ENCODE measurements around the gene SPINK2.

SPINK2 gene

GRCh38 chr4:56768316-56768715 lies 53.2 kb downstream of the SPINK2 start:
- no peaks in the 10 kb centered on the region for H3F3A ChIP-seq (ENCODE audit: low read depth)
- H3K9me3 ChIP-seq (ENCODE audit: insufficient read depth, low read depth, low read length), result no peaks in the 10 kb centered on the region
- no peak overlapping the region for H3K4me2 ChIP-seq (ENCODE audit: low read depth, low read length, poor library complexity, severe bottlenecking)
- no peak overlapping the region for H3K9ac ChIP-seq (ENCODE audit: low read depth, low read length, poor library complexity, severe bottlenecking)
- peaks cover 10% of the 10 kb centered on the region for H3K4me1 ChIP-seq (ENCODE audit: insufficient read depth, low read length, poor library complexity, severe bottlenecking)
- H2AFZ ChIP-seq (ENCODE audit: low read length), result peak overlapping the region; percentile 38; the same call in 1 of the 2 replicates
- no peaks in the 10 kb centered on the region for H3K79me2 ChIP-seq (ENCODE audit: insufficient read depth, low read length)
- H3K9me2 ChIP-seq (replicated peaks; ENCODE audit: low read depth, low read length), result no peaks in the 10 kb centered on the region
- no peaks in the 10 kb centered on the region for H3K36me3 ChIP-seq (ENCODE audit: insufficient read depth, low read length)
- H4K20me1 ChIP-seq (ENCODE audit: insufficient read depth, low read length, poor library complexity, severe bottlenecking), result no peaks in the 10 kb centered on the region
- no peaks in the 10 kb centered on the region for H3K27me3 ChIP-seq (ENCODE audit: insufficient read depth, low read length, poor library complexity, severe bottlenecking)
- no peak overlapping the region for H3K4me3 ChIP-seq (ENCODE audit: low read length, poor library complexity, severe bottlenecking)
- TF ChIP-seq, protein P1, sequence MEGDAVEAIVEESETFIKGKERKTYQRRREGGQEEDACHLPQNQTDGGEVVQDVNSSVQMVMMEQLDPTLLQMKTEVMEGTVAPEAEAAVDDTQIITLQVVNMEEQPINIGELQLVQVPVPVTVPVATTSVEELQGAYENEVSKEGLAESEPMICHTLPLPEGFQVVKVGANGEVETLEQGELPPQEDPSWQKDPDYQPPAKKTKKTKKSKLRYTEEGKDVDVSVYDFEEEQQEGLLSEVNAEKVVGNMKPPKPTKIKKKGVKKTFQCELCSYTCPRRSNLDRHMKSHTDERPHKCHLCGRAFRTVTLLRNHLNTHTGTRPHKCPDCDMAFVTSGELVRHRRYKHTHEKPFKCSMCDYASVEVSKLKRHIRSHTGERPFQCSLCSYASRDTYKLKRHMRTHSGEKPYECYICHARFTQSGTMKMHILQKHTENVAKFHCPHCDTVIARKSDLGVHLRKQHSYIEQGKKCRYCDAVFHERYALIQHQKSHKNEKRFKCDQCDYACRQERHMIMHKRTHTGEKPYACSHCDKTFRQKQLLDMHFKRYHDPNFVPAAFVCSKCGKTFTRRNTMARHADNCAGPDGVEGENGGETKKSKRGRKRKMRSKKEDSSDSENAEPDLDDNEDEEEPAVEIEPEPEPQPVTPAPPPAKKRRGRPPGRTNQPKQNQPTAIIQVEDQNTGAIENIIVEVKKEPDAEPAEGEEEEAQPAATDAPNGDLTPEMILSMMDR (conservative IDR thresholded peaks at IDR 0.05; ENCODE audit: low read length), result no peak
- TF ChIP-seq EZH2phosphoT487 (IDR thresholded peaks at IDR 0.05; ENCODE audit: borderline replicate concordance), result no peak

DNA sequence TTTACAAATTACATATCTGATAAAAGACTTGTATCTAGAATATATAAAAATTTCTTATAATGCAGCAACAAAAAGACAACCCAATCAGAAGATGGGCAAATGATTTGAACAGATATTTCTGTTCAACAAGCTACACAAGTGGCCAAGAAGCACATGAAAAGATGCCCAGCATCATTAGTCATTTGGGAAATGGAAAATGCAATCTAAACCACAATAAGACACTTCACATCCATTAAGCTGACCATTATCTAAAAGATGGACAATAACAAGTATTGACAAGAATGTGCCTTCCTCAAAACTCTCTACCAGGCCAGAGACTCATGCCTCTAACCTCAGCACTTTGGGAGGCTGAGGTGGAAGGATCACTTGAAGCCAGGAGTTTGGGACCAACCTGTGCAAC lies 53.9 kb downstream of the SPINK2 start:
- Histone ChIP-seq H3K9me2 (replicated peaks; ENCODE audit: low read depth, low read length) (no peaks in the 10 kb centered on the region), H3F3A (ENCODE audit: low read depth) (no peaks in the 10 kb centered on the region), H3K9ac (ENCODE audit: low read depth, low read length, poor library complexity, severe bottlenecking) (no peak overlapping the region), H3K4me2 (ENCODE audit: low read depth, low read length, poor library complexity, severe bottlenecking) (no peak overlapping the region), H2AFZ (ENCODE audit: low read length) (no peak overlapping the region), H4K20me1 (ENCODE audit: insufficient read depth, low read length, poor library complexity, severe bottlenecking) (no peaks in the 10 kb centered on the region), H3K4me1 (ENCODE audit: insufficient read depth, low read length, poor library complexity, severe bottlenecking) (peaks cover 10% of the 10 kb centered on the region), H3K9me3 (ENCODE audit: insufficient read depth, low read depth, low read length) (no peaks in the 10 kb centered on the region), H3K36me3 (ENCODE audit: insufficient read depth, low read length) (no peaks in the 10 kb centered on the region), H3K27me3 (ENCODE audit: insufficient read depth, low read length, poor library complexity, severe bottlenecking) (no peaks in the 10 kb centered on the region), H3K79me2 (ENCODE audit: insufficient read depth, low read length) (no peaks in the 10 kb centered on the region), H3K4me3 (ENCODE audit: low read length, poor library complexity, severe bottlenecking) (no peak overlapping the region)
- TF ChIP-seq, protein P1 (conservative IDR thresholded peaks at IDR 0.05; ENCODE audit: low read length), result no peak
- no peak for TF ChIP-seq EZH2phosphoT487 (IDR thresholded peaks at IDR 0.05; ENCODE audit: borderline replicate concordance)

DNA sequence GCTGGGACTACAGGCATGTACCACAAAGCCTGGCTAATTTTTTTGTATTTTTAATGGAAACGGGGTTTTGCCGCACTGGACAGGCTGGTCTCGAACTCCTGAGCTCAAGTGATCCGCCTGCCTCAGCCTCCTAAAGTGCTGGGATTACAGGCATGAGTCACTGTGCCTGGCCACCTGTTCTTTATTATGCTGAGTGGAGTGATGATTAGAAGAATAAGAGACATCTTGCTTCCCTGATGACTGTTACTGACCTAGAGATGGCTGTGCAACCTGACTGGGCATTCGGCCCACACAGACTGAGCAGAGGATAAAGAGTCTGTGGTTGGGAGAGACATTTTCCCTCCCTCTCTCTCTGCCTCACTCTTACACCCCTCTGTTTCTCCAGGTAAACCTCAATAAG lies 56.7 kb downstream of the SPINK2 start:
- no peak for TF ChIP-seq EZH2phosphoT487 (IDR thresholded peaks at IDR 0.05; ENCODE audit: borderline replicate concordance)
- H4K20me1 ChIP-seq (ENCODE audit: insufficient read depth, low read length, poor library complexity, severe bottlenecking), result no peaks in the 10 kb centered on the region
- no peaks in the 10 kb centered on the region for H3K27me3 ChIP-seq (ENCODE audit: insufficient read depth, low read length, poor library complexity, severe bottlenecking)
- no peaks in the 10 kb centered on the region for H3K9me2 ChIP-seq (replicated peaks; ENCODE audit: low read depth, low read length)
- H3K36me3 ChIP-seq (ENCODE audit: insufficient read depth, low read length), result no peaks in the 10 kb centered on the region
- no peak overlapping the region for H3K9ac ChIP-seq (ENCODE audit: low read depth, low read length, poor library complexity, severe bottlenecking)
- H3K9me3 ChIP-seq (ENCODE audit: insufficient read depth, low read depth, low read length), result no peaks in the 10 kb centered on the region
- no peaks in the 10 kb centered on the region for H3F3A ChIP-seq (ENCODE audit: low read depth)
- no peaks in the 10 kb centered on the region for H3K79me2 ChIP-seq (ENCODE audit: insufficient read depth, low read length)
- H2AFZ ChIP-seq (ENCODE audit: low read length), result 0 out of 2 replicates have a peak overlapping the region, but pooled peaks have one; percentile 2
- peaks cover 10% of the 10 kb centered on the region for H3K4me1 ChIP-seq (ENCODE audit: insufficient read depth, low read length, poor library complexity, severe bottlenecking)
- H3K4me2 ChIP-seq (ENCODE audit: low read depth, low read length, poor library complexity, severe bottlenecking), result no peak overlapping the region
- H3K4me3 ChIP-seq (ENCODE audit: low read length, poor library complexity, severe bottlenecking), result no peak overlapping the region

- no peak overlapping the region for H3K4me2 ChIP-seq (ENCODE audit: low read depth, low read length, poor library complexity, severe bottlenecking)
- no peaks in the 10 kb centered on the region for H3K79me2 ChIP-seq (ENCODE audit: insufficient read depth, low read length)
- H3K36me3 ChIP-seq (ENCODE audit: insufficient read depth, low read length), result no peaks in the 10 kb centered on the region
- H3F3A ChIP-seq (ENCODE audit: low read depth), result no peaks in the 10 kb centered on the region
- H4K20me1 ChIP-seq (ENCODE audit: insufficient read depth, low read length, poor library complexity, severe bottlenecking), result no peaks in the 10 kb centered on the region
- TF ChIP-seq, protein P1 (conservative IDR thresholded peaks at IDR 0.05; ENCODE audit: low read length), result no peak
- no peaks in the 10 kb centered on the region for H3K9me3 ChIP-seq (ENCODE audit: insufficient read depth, low read depth, low read length)
- no peaks in the 10 kb centered on the region for H3K27me3 ChIP-seq (ENCODE audit: insufficient read depth, low read length, poor library complexity, severe bottlenecking)
- peak overlapping the region; percentile 25; the same call in 1 of the 2 replicates for H2AFZ ChIP-seq (ENCODE audit: low read length)
- no peaks in the 10 kb centered on the region for H3K9me2 ChIP-seq (replicated peaks; ENCODE audit: low read depth, low read length)
- peaks cover 11% of the 10 kb centered on the region for H3K4me1 ChIP-seq (ENCODE audit: insufficient read depth, low read length, poor library complexity, severe bottlenecking)
- no peak overlapping the region for H3K4me3 ChIP-seq (ENCODE audit: low read length, poor library complexity, severe bottlenecking)
- no peak overlapping the region for H3K9ac ChIP-seq (ENCODE audit: low read depth, low read length, poor library complexity, severe bottlenecking)
Observed at GRCh38 chr4:56764223-56764622, 57.3 kb downstream of the SPINK2 start.

Data from Loucy (cell line).